ENCODE results near the gene RAPGEF6. TPM values are rescaled to one million over a fixed set of nuclear protein-coding genes. Genes with fewer than 3 reads are reported as not detected.

Gene RAPGEF6
- total and polyA plus RNA-seq, 2 experiments from 2014 or later = 9.5 to 20.3 TPM

- TF ChIP-seq REST (IDR thresholded peaks at IDR 0.05; ENCODE audit: unreplicated experiment) (no peak), ETS1 (IDR thresholded peaks at IDR 0.05) (no peak), STAT1 (IDR thresholded peaks at IDR 0.05; ENCODE audit: unreplicated experiment) (no peak), POLR2AphosphoS5 (IDR thresholded peaks at IDR 0.05; ENCODE audit: low read depth) (no peak), ZNF331 (CRISPR knock-in tag; IDR thresholded peaks at IDR 0.05; ENCODE audit: low read depth) (no peak)
These were observed 113.8 kb downstream of the RAPGEF6 start (continued) for GRCh38 chr5:131521252-131521651.

- no peaks in the 10 kb centered on the region for H4K20me1 ChIP-seq (replicated peaks; ENCODE audit: insufficient read depth)
- H3K79me2 ChIP-seq (replicated peaks; ENCODE audit: insufficient read depth) = no peaks in the 10 kb centered on the region
- H3K4me1 ChIP-seq (ENCODE audit: insufficient read depth) = no peaks in the 10 kb centered on the region
- no peaks in the 10 kb centered on the region for H3K9me3 Mint-ChIP-seq
- H3K36me3 ChIP-seq (ENCODE audit: insufficient read depth) = no peaks in the 10 kb centered on the region
- ATAC-seq (no peak), DNase-seq (ENCODE audit: low spot score) (no peak)
- no peak overlapping the region for H3K4me3 Mint-ChIP-seq
- no peaks in the 10 kb centered on the region for H3K27me3 ChIP-seq (ENCODE audit: insufficient read depth)
- no peak overlapping the region for H3K4me2 ChIP-seq
- H3K36me3 Mint-ChIP-seq (ENCODE audit: low read depth) = peaks cover 4% of the 10 kb centered on the region; the same call in 1 of the 3 replicates
- H3F3A ChIP-seq (replicated peaks; ENCODE audit: low read depth) = no peaks in the 10 kb centered on the region
- H3K4me3 ChIP-seq = no peak overlapping the region
- H2AFZ ChIP-seq = no peak overlapping the region
- no peaks in the 10 kb centered on the region for H3K9me2 ChIP-seq (ENCODE audit: insufficient read depth)
- H3K27ac Mint-ChIP-seq = no peak overlapping the region
- no peaks in the 10 kb centered on the region for H3K27me3 Mint-ChIP-seq (ENCODE audit: insufficient read depth, low read depth, poor library complexity)
- H3K27ac ChIP-seq (ENCODE audit: low read depth) = no peak overlapping the region
- H3K4me1 Mint-ChIP-seq = peaks cover 4% of the 10 kb centered on the region; the same call in 1 of the 3 replicates
- no peak for TF ChIP-seq ZNF462 (CRISPR knock-in tag; IDR thresholded peaks at IDR 0.05)
- TF ChIP-seq STAT1 (IDR thresholded peaks at IDR 0.05; ENCODE audit: unreplicated experiment) = no peak
- no peak for TF ChIP-seq ZNF331 (CRISPR knock-in tag; IDR thresholded peaks at IDR 0.05; ENCODE audit: low read depth)
- no peak for TF ChIP-seq POLR2AphosphoS5 (IDR thresholded peaks at IDR 0.05; ENCODE audit: low read depth)
- TF ChIP-seq REST (IDR thresholded peaks at IDR 0.05; ENCODE audit: unreplicated experiment) = no peak
- TF ChIP-seq JUNB (IDR thresholded peaks at IDR 0.05; ENCODE audit: unreplicated experiment) = no peak
- no peak for TF ChIP-seq EZH2phosphoT487 (IDR thresholded peaks at IDR 0.05; ENCODE audit: unreplicated experiment)
- no peak for TF ChIP-seq ZNF114 (CRISPR knock-in tag; IDR thresholded peaks at IDR 0.05)
- TF ChIP-seq NANOG (IDR thresholded peaks at IDR 0.05; ENCODE audit: borderline replicate concordance) = no peak
These were observed 119.7 kb downstream of the RAPGEF6 start for GRCh38 chr5:131515348-131515747.

Measured in GM23338 (cell line).